IMR-90 (cell line): ENCODE data around the gene GJC1.

Experiments used
- CEBPB ChIP-seq: IDR thresholded peaks from 2 replicates; pipeline ENCODE4 v1.6.1; 2012; ENCODE audit warnings: low read depth, low read length, improper control_type of control experiment
- CTCF ChIP-seq: conservative IDR thresholded peaks from 2 replicates; pipeline ENCODE4 v1.5.1; 2012; ENCODE audit warnings: mild to moderate bottlenecking, low read depth, low read length, improper control_type of control experiment
- MAZ ChIP-seq: IDR thresholded peaks from 2 replicates; pipeline ENCODE4 v1.6.1; 2012; ENCODE audit warnings: low read depth, mild to moderate bottlenecking, low read length, improper control_type of control experiment, moderate library complexity, borderline replicate concordance
- MXI1 ChIP-seq: IDR thresholded peaks from 2 replicates; pipeline ENCODE4 v1.6.1; 2012; ENCODE audit warnings: low read depth, mild to moderate bottlenecking, low read length, moderate library complexity, borderline replicate concordance
- NFE2L2 ChIP-seq: fragments of 150-350 bp; IDR thresholded peaks from 2 replicates; pipeline ENCODE4 v1.6.1; 2016; ENCODE audit warnings: low read depth, mild to moderate bottlenecking, low read length
- POLR2A ChIP-seq: IDR thresholded peaks from 2 replicates; pipeline ENCODE4 v1.6.1; 2012; ENCODE audit warnings: mild to moderate bottlenecking, low read depth, low read length
- RAD21 ChIP-seq: IDR thresholded peaks from 2 replicates; pipeline ENCODE4 v1.6.1; 2012; ENCODE audit warnings: low read length, improper control_type of control experiment
- RCOR1 ChIP-seq: IDR thresholded peaks from 2 replicates; pipeline ENCODE4 v1.6.1; 2012; ENCODE audit warnings: mild to moderate bottlenecking, low read length, improper control_type of control experiment; ENCODE audit not compliant: insufficient replicate concordance
- RFX5 ChIP-seq: IDR thresholded peaks from 2 replicates; pipeline ENCODE4 v1.8.0; 2012; ENCODE audit warnings: low read depth, mild to moderate bottlenecking, low read length, moderate library complexity
- SMC3 ChIP-seq: fragments of 150-350 bp; IDR thresholded peaks from 2 replicates; pipeline ENCODE4 v1.6.1; 2016; ENCODE audit warnings: low read depth, mild to moderate bottlenecking, antibody characterized with exemption, low read length, moderate library complexity
- TF ChIP-seq, protein P1 (sequence below): fragments of 150-350 bp; IDR thresholded peaks from 2 replicates; pipeline ENCODE4 v1.6.1; 2016; ENCODE audit warnings: low read depth, mild to moderate bottlenecking, low read length, moderate library complexity, borderline replicate concordance

- TF ChIP-seq RAD21: no peak
- no peak for TF ChIP-seq SMC3
- no peak for TF ChIP-seq CTCF
- TF ChIP-seq, protein P1, sequence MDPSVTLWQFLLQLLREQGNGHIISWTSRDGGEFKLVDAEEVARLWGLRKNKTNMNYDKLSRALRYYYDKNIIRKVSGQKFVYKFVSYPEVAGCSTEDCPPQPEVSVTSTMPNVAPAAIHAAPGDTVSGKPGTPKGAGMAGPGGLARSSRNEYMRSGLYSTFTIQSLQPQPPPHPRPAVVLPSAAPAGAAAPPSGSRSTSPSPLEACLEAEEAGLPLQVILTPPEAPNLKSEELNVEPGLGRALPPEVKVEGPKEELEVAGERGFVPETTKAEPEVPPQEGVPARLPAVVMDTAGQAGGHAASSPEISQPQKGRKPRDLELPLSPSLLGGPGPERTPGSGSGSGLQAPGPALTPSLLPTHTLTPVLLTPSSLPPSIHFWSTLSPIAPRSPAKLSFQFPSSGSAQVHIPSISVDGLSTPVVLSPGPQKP: no peak
- TF ChIP-seq POLR2A: no peak
- no peak for TF ChIP-seq MXI1
- no peak for TF ChIP-seq CEBPB
- TF ChIP-seq RCOR1: no peak
- TF ChIP-seq NFE2L2: no peak
- no peak for TF ChIP-seq MAZ
- TF ChIP-seq RFX5: no peak
These were observed 49.9 kb downstream of the GJC1 start for GRCh38 chr17:44780161-44780560.
